GM18502 (cell line): ENCODE results near the gene RASSF6.

ENCODE experiments used
- ATAC-seq: cut with Tn5 transposase; IDR thresholded peaks from one replicate; pipeline ENCODE4 v1.9.1; 2021; ENCODE audit warnings: mild to moderate bottlenecking; ENCODE audit not compliant: unreplicated experiment, poor library complexity

Gene RASSF6

GRCh38 chr4:73614311-73614867 is 5.8 kb downstream of the RASSF6 start:
- ATAC-seq = no peak

GRCh38 chr4:73613130-73613529 is 7.1 kb downstream of the RASSF6 start:
- ATAC-seq = no peak

GRCh38 chr4:73612032-73612431 is 8.2 kb downstream of the RASSF6 start:
- no peak for ATAC-seq

GRCh38 chr4:73609706-73610105 is 10.5 kb downstream of the RASSF6 start:
- no peak for ATAC-seq

GRCh38 chr4:73608689-73609594 is 11.3 kb downstream of the RASSF6 start:
- peak; percentile 30 for ATAC-seq

- ATAC-seq = no peak
These were observed 12.7 kb downstream of the RASSF6 start for GRCh38 chr4:73607375-73608033.

GRCh38 chr4:73606465-73606974 is 13.7 kb downstream of the RASSF6 start:
- peak; percentile 69 for ATAC-seq

GRCh38 chr4:73603854-73604584 is 16.2 kb downstream of the RASSF6 start:
- ATAC-seq = no peak

- peak; percentile 62 for ATAC-seq
These were observed 16.9 kb downstream of the RASSF6 start for GRCh38 chr4:73603271-73603710.

- no peak for ATAC-seq
These were observed 19.3 kb downstream of the RASSF6 start for GRCh38 chr4:73600954-73601353.

- ATAC-seq = peak; percentile 25
These were observed 21.1 kb downstream of the RASSF6 start for GRCh38 chr4:73599182-73599581.

GRCh38 chr4:73597594-73597993 is 22.6 kb downstream of the RASSF6 start:
- ATAC-seq = no peak

GRCh38 chr4:73597183-73597582 is 23.1 kb downstream of the RASSF6 start:
- peak; percentile 46 for ATAC-seq

GRCh38 chr4:73596001-73596400 is 24.2 kb downstream of the RASSF6 start:
- no peak for ATAC-seq

GRCh38 chr4:73593631-73594241 is 26.5 kb downstream of the RASSF6 start:
- ATAC-seq = no peak

- peak; percentile 92 for ATAC-seq
These were observed 30.1 kb downstream of the RASSF6 start for GRCh38 chr4:73589887-73590801.

- peak; percentile 27 for ATAC-seq
These were observed 30.9 kb downstream of the RASSF6 start for GRCh38 chr4:73589261-73589847.

GRCh38 chr4:73588613-73589012 is 31.6 kb downstream of the RASSF6 start:
- no peak for ATAC-seq
